ENCODE data around the gene TEN1. TPM values are rescaled to one million over a fixed set of nuclear protein-coding genes. Genes with fewer than 3 reads are reported as not detected.

The TEN1 gene
- total and polyA plus RNA-seq, 9 of the 15 experiments (the other 6 are each of a cell fraction or from before 2014, with no cell fraction given): 1.3 to 25.7 (median 10.1) TPM

- Histone ChIP-seq H3K9me3 (replicated peaks; ENCODE audit: control insufficient read depth, insufficient read depth, low read depth, low read length) (no peaks in the 10 kb centered on the region), H3K36me3 (ENCODE audit: control insufficient read depth, insufficient read depth, low read length) (peaks cover 20% of the 10 kb centered on the region; the same call in 2 of the 3 replicates), H3K4me2 (ENCODE audit: insufficient read depth, low read length) (no peak overlapping the region), H2AFZ (ENCODE audit: low read depth, low read length) (no peak overlapping the region), H3K79me2 (ENCODE audit: control insufficient read depth, insufficient read depth, low read length) (no peaks in the 10 kb centered on the region), H3K27me3 (ENCODE audit: control insufficient read depth in 2 of 2, insufficient read depth in 2 of 2, low read length in 2 of 2) (no peaks in the 10 kb centered on the region), H3K27ac (ENCODE audit: extremely low read depth, low read depth, low read length) (no peak overlapping the region), H4K20me1 (replicated peaks; ENCODE audit: control insufficient read depth, insufficient read depth, low read length) (0 out of 2 replicates have a peak, but pooled peaks cover 4% of the 10 kb centered on the region), H3K9me1 (ENCODE audit: control insufficient read depth, insufficient read depth, low read length) (no peaks in the 10 kb centered on the region), H3K9ac (ENCODE audit: insufficient read depth in 1 of 2, low read depth in 2 of 2, low read length in 2 of 2) (no peak overlapping the region), H3K4me1 (replicated peaks in 1 of 2; ENCODE audit: control insufficient read depth in 2 of 2, insufficient read depth in 2 of 2, low read length in 2 of 2) (peaks cover 3 to 10% of the 10 kb centered on the region in 2 experiments), H3K4me3 (no peak overlapping the region)
- ChIA-PET CTCF (ENCODE audit: low intra/inter-chr PET ratio) (no interaction called here), POLR2A (interaction anchor here (0.7 kb wide), 1 partner anchor 13 kb away, joined by 4 read pairs; no protein-coding TSS in a partner anchor)
- FAIRE-seq: no peak
- TF ChIP-seq NKRF (IDR thresholded peaks at IDR 0.05; ENCODE audit: borderline replicate concordance): no peak
- DNase-seq (ENCODE audit: extremely low read depth in 1 of 4, low spot score in 3 of 4): no peak
- intact Hi-C loops (cut with micrococcal nuclease) (no loop called here), in situ Hi-C loops (cut with MboI) (no loop called here)
- 50% methylated on average over 13 of the region's 13 CpGs for WGBS (ENCODE audit: insufficient coverage, low coverage, missing lambda C conversion rate)
- BruUV-seq (replicated peaks): no TSS peak
- ATAC-seq: no peak
Observed at GRCh38 chr17:76034428-76035350, 55.6 kb downstream of the TEN1 start.
